ENCODE measurements around the gene ABCF1. TPM values are rescaled to one million over a fixed set of nuclear protein-coding genes. Genes with fewer than 3 reads are reported as not detected.

ABCF1 gene
- total RNA-seq, 2 experiments from 2014 or later, result 86.9 to 88.0 TPM

- H3K4me3 Mint-ChIP-seq, result peak overlapping the region; percentile 95
- peaks cover 54% of the 10 kb centered on the region for H3K36me3 Mint-ChIP-seq (ENCODE audit: low read depth)
- DNase-seq (no peak), ATAC-seq (no peak)
- CTCF ChIA-PET, result interaction anchor here (1.6 to 2.7 kb wide), 2 partner anchors 59 to 111 kb away, joined by 4 to 25 read pairs; no protein-coding TSS in a partner anchor
- intact Hi-C loops (cut with micrococcal nuclease), result loop anchor here (5.0 kb wide), 2 partner anchors 63 to 132 kb away; partner anchors contain the start of gene HLA-E
- peak overlapping the region; percentile 98 for H3K27ac Mint-ChIP-seq
- H3K27me3 Mint-ChIP-seq, result no peaks in the 10 kb centered on the region
- POLR2A ChIA-PET, result interaction anchor here (0.9 to 2.8 kb wide), 5 partner anchors 9 to 101 kb away, joined by 4 to 27 read pairs (median 11); partner anchors contain the start of gene TUBB
- H3K9me3 Mint-ChIP-seq, result no peaks in the 10 kb centered on the region
- peaks cover 21% of the 10 kb centered on the region for H3K4me1 Mint-ChIP-seq (ENCODE audit: low read depth)
- no peak for TF ChIP-seq CTCF (IDR thresholded peaks at IDR 0.05)
Observed at GRCh38 chr6:30619561-30619960, 48.3 kb downstream of the ABCF1 start.

- no peak for DNase-seq
- H3K4me1 Mint-ChIP-seq (ENCODE audit: low read depth), result peaks cover 31% of the 10 kb centered on the region
- TF ChIP-seq CTCF (IDR thresholded peaks at IDR 0.05), result no peak
- POLR2A ChIA-PET, result interaction anchor here (0.6 to 2.1 kb wide), 6 partner anchors 7 to 35 kb away, joined by 3 to 10 read pairs (median 5); partner anchors contain the start of gene MRPS18B
- H3K4me3 Mint-ChIP-seq, result no peak overlapping the region
- intact Hi-C loops (cut with micrococcal nuclease), result no loop called here
- H3K27me3 Mint-ChIP-seq, result no peaks in the 10 kb centered on the region
- H3K36me3 Mint-ChIP-seq (ENCODE audit: low read depth), result peaks cover 43% of the 10 kb centered on the region
- H3K27ac Mint-ChIP-seq, result no peak overlapping the region
- no peak for ATAC-seq
- CTCF ChIA-PET, result interaction anchor here (1.0 to 2.0 kb wide), 4 partner anchors 7 to 105 kb away, joined by 4 to 8 read pairs (median 6); partner anchors contain the start of genes DHX16 and MRPS18B
- no peaks in the 10 kb centered on the region for H3K9me3 Mint-ChIP-seq
Observed at GRCh38 chr6:30625511-30625910, 54.3 kb downstream of the ABCF1 start.

- peak within 1 kb of the TSS; percentile 80 for H3K4me3 Mint-ChIP-seq
- peak; percentile 93 for DNase-seq
- no peaks in the 10 kb centered on the region for H3K9me3 Mint-ChIP-seq
- peak; percentile 54 for TF ChIP-seq CTCF (IDR thresholded peaks at IDR 0.05)
- ATAC-seq, result peak; percentile 98
- H3K4me1 Mint-ChIP-seq (ENCODE audit: low read depth), result peaks cover 27% of the 10 kb centered on the region
- intact Hi-C loops (cut with micrococcal nuclease), result no loop called here
- POLR2A ChIA-PET, result interaction anchor here (0.8 to 2.1 kb wide), 5 partner anchors 9 to 98 kb away, joined by 3 to 10 read pairs (median 7); partner anchors contain the start of gene MRPS18B
- H3K27ac Mint-ChIP-seq, result peak within 1 kb of the TSS; percentile 86
- peaks cover 45% of the 10 kb centered on the region for H3K36me3 Mint-ChIP-seq (ENCODE audit: low read depth)
- CTCF ChIA-PET, result interaction anchor here (0.7 to 2.0 kb wide), 8 partner anchors 8 to 453 kb away, joined by 3 to 8 read pairs (median 4); partner anchors contain the start of genes C6orf136, DHX16 and MRPS18B
- H3K27me3 Mint-ChIP-seq, result no peaks in the 10 kb centered on the region
Observed at GRCh38 chr6:30626484-30627366, 55.5 kb downstream of the ABCF1 start, which contains the start of gene ATAT1. TSS of gene ATAT1 (plus strand) at chr6:30626874.

- ChIA-PET POLR2A (no interaction called here), CTCF (no interaction called here)
- no peak overlapping the region for H3K4me3 Mint-ChIP-seq
- H3K27ac Mint-ChIP-seq, result no peak overlapping the region
- DNase-seq, result no peak
- no peaks in the 10 kb centered on the region for H3K9me3 Mint-ChIP-seq
- peaks cover 21% of the 10 kb centered on the region for H3K36me3 Mint-ChIP-seq (ENCODE audit: low read depth)
- H3K4me1 Mint-ChIP-seq (ENCODE audit: low read depth), result peaks cover 8% of the 10 kb centered on the region
- ATAC-seq, result no peak
- TF ChIP-seq CTCF (IDR thresholded peaks at IDR 0.05), result no peak
- intact Hi-C loops (cut with micrococcal nuclease), result no loop called here
- H3K27me3 Mint-ChIP-seq, result no peaks in the 10 kb centered on the region
Observed at GRCh38 chr6:30635834-30636233, 64.6 kb downstream of the ABCF1 start.

Measured in activated CD8-positive, alpha-beta T cell treated with anti-CD3 and anti-CD28 coated beads for 36 hours (primary cell).